Measurements from ENCODE around the gene NIFK. TPM values are rescaled to one million over a fixed set of nuclear protein-coding genes. Genes with fewer than 3 reads are reported as not detected.
"Not testable (repeated sequence)": the region's sequence is repeated elsewhere in the genome, so short reads cannot be mapped to it uniquely, and the experiment has no call there.

NIFK gene
- total RNA-seq, 1 donor from 2014 or later = 27.8 TPM

- not testable (repeated sequence) for DNase-seq (ENCODE audit: low spot score)
These were observed 2.1 kb downstream of the NIFK start for GRCh38 chr2:121734544-121734943.

- DNase-seq (ENCODE audit: low spot score) = no peak
These were observed 5.3 kb downstream of the NIFK start for GRCh38 chr2:121731366-121731765.

- no peak for DNase-seq (ENCODE audit: low spot score)
These were observed 8.7 kb downstream of the NIFK start for GRCh38 chr2:121727950-121728349.

- DNase-seq (ENCODE audit: low spot score) = no peak
These were observed 9.3 kb downstream of the NIFK start for GRCh38 chr2:121727332-121727731.

GRCh38 chr2:121723316-121723715 is 13.4 kb downstream of the NIFK start:
- no peak for DNase-seq (ENCODE audit: low spot score)

- DNase-seq (ENCODE audit: low spot score) = no peak
These were observed 14.2 kb downstream of the NIFK start for GRCh38 chr2:121722479-121722878.

- no peak for DNase-seq (ENCODE audit: low spot score)
These were observed 14.7 kb downstream of the NIFK start for GRCh38 chr2:121721926-121722325.

- DNase-seq (ENCODE audit: low spot score) = no peak
These were observed 19.1 kb downstream of the NIFK start for GRCh38 chr2:121717529-121717928.

- no peak for DNase-seq (ENCODE audit: low spot score)
These were observed 20.5 kb downstream of the NIFK start for GRCh38 chr2:121716126-121716525.

- DNase-seq (ENCODE audit: low spot score) = not testable (repeated sequence)
These were observed 25.2 kb downstream of the NIFK start for GRCh38 chr2:121711481-121711880.

GRCh38 chr2:121710470-121711170 is 26.1 kb downstream of the NIFK start:
- no peak for DNase-seq (ENCODE audit: low spot score)

- DNase-seq (ENCODE audit: low spot score) = no peak
These were observed 26.8 kb downstream of the NIFK start for GRCh38 chr2:121709776-121710469.

GRCh38 chr2:121707920-121708361 is 28.7 kb downstream of the NIFK start:
- DNase-seq (ENCODE audit: low spot score) = peak; percentile 20

GRCh38 chr2:121707344-121707919 is 29.2 kb downstream of the NIFK start:
- DNase-seq (ENCODE audit: low spot score) = no peak

- no peak for DNase-seq (ENCODE audit: low spot score)
These were observed 30.7 kb downstream of the NIFK start for GRCh38 chr2:121705958-121706357.

GRCh38 chr2:121705390-121705789 is 31.3 kb downstream of the NIFK start:
- no peak for DNase-seq (ENCODE audit: low spot score)

- not testable (repeated sequence) for DNase-seq (ENCODE audit: low spot score)
These were observed 34.9 kb downstream of the NIFK start for GRCh38 chr2:121701761-121702160.

- peak; percentile 81 for DNase-seq (ENCODE audit: low spot score)
These were observed 37.0 kb downstream of the NIFK start for GRCh38 chr2:121699421-121700333.

- no peak for DNase-seq (ENCODE audit: low spot score)
These were observed 38.3 kb downstream of the NIFK start for GRCh38 chr2:121698318-121698930.

- peak; percentile 48 for DNase-seq (ENCODE audit: low spot score)
These were observed 39.5 kb downstream of the NIFK start for GRCh38 chr2:121697108-121697631.

- DNase-seq (ENCODE audit: low spot score) = no peak
These were observed 40.2 kb downstream of the NIFK start for GRCh38 chr2:121696410-121696930.
